ENCODE data around the gene MFNG. TPM values are rescaled to one million over a fixed set of nuclear protein-coding genes. Genes with fewer than 3 reads are reported as not detected.

MFNG gene, protein sequence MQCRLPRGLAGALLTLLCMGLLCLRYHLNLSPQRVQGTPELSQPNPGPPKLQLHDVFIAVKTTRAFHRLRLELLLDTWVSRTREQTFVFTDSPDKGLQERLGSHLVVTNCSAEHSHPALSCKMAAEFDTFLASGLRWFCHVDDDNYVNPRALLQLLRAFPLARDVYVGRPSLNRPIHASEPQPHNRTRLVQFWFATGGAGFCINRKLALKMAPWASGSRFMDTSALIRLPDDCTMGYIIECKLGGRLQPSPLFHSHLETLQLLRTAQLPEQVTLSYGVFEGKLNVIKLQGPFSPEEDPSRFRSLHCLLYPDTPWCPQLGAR
- 0.94 to 3.3 TPM (median 2.2 TPM) in 5 replicates for total RNA-seq (2022; extraction: Qiagen RNA extraction; ENCODE audit: low read depth)

GRCh38 chr22:37486224-37486845 lies at the start of gene MFNG:
MFNG (minus strand) TSS chr22:37486384; CDS start chr22:37486177, 207 bp downstream.

DNA sequence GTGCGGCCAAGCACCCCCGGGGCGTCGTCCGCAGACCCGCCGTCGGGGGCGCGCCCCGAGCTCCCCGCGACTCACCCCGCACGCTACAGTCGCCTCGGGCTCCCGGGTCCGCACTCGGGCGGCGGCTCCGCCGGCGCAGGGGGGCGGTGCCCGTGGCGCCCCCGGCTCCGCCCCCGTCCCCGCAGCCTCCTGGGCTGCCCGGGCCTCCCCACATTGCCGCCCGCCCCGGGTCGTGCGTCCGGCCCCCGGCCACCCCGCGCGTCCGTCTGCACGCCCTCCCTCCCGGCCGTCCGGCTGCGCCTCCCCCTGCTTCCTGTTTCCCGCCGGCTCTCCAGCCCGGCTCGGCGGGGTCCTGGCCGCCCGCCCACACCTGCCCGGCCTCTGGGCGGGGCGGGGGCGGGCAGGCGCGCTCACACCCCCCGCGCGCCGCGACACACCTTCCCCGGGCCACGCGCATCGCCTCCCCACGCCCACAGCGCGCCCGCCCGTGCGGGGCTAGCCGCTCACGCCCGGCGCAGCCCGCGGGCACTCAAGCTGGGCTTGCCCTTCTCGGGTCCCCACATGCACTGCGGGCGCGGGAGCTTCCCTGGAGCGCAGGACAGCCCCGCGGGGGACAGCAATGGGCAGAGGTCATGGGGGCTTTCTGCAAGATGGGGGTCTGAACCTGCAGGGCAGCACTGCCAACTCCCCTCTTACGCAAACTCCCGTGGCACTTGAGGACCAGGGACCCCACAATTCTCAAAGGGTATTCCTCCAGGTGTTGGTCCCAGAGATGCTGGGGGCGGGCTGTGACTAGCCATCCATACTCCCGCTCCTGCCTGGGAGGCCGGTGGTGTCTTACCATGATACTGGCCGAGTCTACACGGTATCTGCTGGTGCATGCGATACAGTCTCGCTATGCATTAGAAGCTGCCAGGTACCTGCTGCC lies 33.3 kb upstream of the MFNG start, which contains the start of gene CARD10:
Gene CARD10, minus strand, starts transcription at position 148 of the 928 bp plus-strand sequence. CDS start 215 bp downstream, outside the sequence.

GRCh38 chr22:37427135-37427710 lies 59.0 kb downstream of the MFNG start, which contains the start of gene ELFN2:
ELFN2 (minus strand) TSS chr22:37427479; CDS start chr22:37375534, 51,945 bp downstream.

Other genes with a start within 250 kb of the MFNG start
- 0.19 to 0.22 TPM in 2 of 5 replicates, not detected in the others for gene RAC2, start 242.1 kb downstream of the MFNG start, total RNA-seq (2022; extraction: Qiagen RNA extraction; ENCODE audit: low read depth)
- 0.34 to 2.1 TPM (median 0.76 TPM) in 5 replicates for gene CYTH4, start 203.9 kb downstream of the MFNG start, total RNA-seq (2022; extraction: Qiagen RNA extraction; ENCODE audit: low read depth)
- 3.5 to 9.6 TPM (median 8.7 TPM) in 5 replicates for gene ELFN2, start 58.9 kb downstream of the MFNG start, total RNA-seq (2022; extraction: Qiagen RNA extraction; ENCODE audit: low read depth)
- gene CARD10, start 33.0 kb upstream of the MFNG start, total RNA-seq (2022; extraction: Qiagen RNA extraction; ENCODE audit: low read depth): 16.7 to 37.0 TPM (median 34.2 TPM) in 5 replicates
- gene CDC42EP1, start 74.1 kb upstream of the MFNG start, total RNA-seq (2022; extraction: Qiagen RNA extraction; ENCODE audit: low read depth): 16.8 to 37.2 TPM (median 34.9 TPM) in 5 replicates
- gene LGALS2, start 93.7 kb upstream of the MFNG start, total RNA-seq (2022; extraction: Qiagen RNA extraction; ENCODE audit: low read depth): not detected in 5 replicates
- 15.5 to 24.7 TPM (median 22.9 TPM) in 5 replicates for gene GGA1, start 122.5 kb upstream of the MFNG start, total RNA-seq (2022; extraction: Qiagen RNA extraction; ENCODE audit: low read depth)
- gene SH3BP1, start 153.3 kb upstream of the MFNG start, total RNA-seq (2022; extraction: Qiagen RNA extraction; ENCODE audit: low read depth): 1.6 to 3.3 TPM (median 2.1 TPM) in 5 replicates
- gene PDXP, start 172.3 kb upstream of the MFNG start, total RNA-seq (2022; extraction: Qiagen RNA extraction; ENCODE audit: low read depth): 13.5 to 19.2 TPM (median 18.0 TPM) in 5 replicates
- gene LGALS1, start 189.3 kb upstream of the MFNG start, total RNA-seq (2022; extraction: Qiagen RNA extraction; ENCODE audit: low read depth): 1,225 to 1,377 TPM (median 1,256 TPM) in 5 replicates
- 24.9 to 30.9 TPM (median 28.2 TPM) in 5 replicates for gene NOL12, start 200.0 kb upstream of the MFNG start, total RNA-seq (2022; extraction: Qiagen RNA extraction; ENCODE audit: low read depth)
- 18.5 to 37.8 TPM (median 34.6 TPM) in 5 replicates for gene TRIOBP, start 210.7 kb upstream of the MFNG start, total RNA-seq (2022; extraction: Qiagen RNA extraction; ENCODE audit: low read depth)

Measured in A549 treated with ZK216348 at 1 μM for 4 hours (cell line).